Activated CD8-positive, alpha-beta memory T cell treated with anti-CD3 and anti-CD28 coated beads, Interleukin-2, amount 50 U/mL, for 1 hour (primary cell): ENCODE results near the gene POLR2L.

Source experiments
- DNase-seq: peaks from one replicate; pipeline ENCODE4 v3.0.0-alpha.2; 2020; ENCODE audit errors: extremely low read depth

The POLR2L gene

DNA sequence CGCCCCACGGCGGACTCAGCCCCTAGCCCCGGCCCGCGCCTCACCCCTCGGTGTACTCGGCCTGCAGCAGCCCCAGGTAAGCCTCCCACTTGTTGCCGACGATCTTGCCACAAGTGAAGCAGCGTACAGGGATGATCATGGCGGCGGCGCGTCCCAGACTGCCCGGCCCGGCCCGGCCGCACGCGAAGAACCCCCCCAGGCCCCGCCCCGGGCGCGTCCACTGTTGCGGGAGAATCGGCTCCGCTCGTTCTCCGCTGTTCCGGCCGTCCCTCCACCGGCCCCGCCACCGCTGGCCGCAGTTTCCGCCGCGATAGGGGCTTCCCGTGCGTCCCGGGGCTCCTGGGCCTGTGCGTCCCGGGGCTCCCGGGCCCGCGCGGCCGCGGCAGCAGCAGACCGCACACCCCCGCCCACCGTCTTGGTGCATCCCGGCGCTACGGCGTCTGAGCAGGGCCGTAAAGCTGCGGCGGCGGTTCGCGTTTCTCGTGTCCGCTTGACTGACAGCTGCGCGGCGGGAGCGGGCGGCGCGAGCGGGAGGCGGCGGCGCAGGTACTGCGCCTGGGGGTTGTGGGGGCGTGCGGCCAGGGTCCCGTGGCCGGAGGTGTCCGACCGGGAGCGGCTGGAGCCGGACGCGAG is at the start of gene POLR2L, which contains the start of gene TSPAN4:
TSS of gene POLR2L (minus strand) at position 160 of the 633 bp plus-strand sequence. CDS start at position 139, 21 bp downstream.
TSS of gene TSPAN4 (plus strand) at position 483 of the 633 bp plus-strand sequence. CDS start 7,453 bp downstream, outside the sequence.
- DNase-seq, result peak; percentile 62

DNA sequence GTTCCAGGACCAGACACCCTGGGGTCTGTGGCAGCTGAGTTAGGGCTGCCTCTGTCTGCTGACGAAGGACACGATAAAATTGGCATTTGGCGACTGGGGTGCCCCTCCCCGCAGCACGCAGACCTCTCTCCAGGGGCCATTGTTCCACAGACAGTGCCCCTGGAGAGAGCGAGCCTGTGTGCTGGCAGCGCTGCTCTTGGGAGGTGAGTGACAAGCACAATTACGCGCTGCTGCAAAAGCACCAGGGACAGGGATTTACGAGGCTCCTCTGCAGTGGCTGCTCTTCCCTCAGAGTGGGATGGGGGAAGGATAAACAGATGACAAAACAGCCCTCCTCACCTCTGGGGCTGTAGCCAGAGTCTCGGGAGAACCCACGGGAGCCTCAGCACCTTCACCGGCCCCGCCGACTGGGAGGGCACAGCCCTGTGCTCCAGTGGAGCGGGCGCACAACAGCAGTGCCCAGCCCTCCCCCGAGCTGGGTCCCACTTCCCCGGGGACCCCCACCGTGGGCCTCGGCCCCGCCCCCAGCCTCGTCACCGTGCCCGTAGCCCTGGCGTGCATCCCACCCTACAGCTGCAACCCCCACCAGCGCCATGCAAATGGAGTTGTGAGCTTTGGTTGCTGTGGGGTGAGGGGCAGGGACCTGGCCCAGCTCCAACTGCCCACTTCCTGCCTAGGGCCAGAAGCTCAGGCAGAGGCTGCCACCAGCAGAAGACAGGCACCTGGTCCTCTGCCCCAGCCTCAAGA is 48.6 kb upstream of the POLR2L start:
- no peak for DNase-seq

DNA sequence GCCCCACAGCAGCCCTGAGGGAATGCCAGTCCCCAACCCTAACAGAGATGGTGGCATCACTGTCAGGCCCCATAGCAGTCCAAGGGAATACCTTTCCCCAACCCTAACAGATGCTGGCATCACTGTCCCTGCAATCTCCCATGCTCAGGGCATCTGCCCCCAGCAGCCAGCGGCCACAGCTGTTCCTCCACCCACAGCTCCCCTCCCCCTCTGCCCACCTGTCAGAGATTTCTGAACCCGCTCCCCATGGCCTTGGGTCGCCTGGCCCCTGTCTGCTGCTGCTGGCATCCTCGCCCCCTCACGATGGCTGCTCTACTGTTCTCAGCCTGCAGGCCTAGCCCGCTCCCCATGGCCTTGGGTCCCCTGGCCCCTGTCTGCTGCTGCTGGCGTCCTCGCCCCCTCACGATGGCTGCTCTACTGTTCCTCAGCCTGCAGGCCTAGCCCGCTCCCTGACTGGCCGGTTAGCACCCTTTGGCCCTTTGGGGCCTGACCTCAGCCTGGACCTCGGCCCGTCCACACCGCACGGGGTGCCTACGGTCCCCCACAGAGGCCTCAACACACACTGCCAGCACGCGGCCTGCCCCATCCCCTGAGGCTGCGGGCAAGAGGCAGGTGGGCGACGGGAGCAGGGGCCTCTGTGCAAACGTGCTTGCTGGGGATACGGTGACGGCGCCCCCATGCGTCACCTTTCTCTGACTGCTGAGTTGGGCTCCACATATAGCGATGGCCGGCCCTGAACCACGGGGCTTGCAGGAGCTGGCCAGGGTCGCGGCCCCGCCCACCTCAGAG is 47.6 kb upstream of the POLR2L start:
- DNase-seq, result no peak

DNA sequence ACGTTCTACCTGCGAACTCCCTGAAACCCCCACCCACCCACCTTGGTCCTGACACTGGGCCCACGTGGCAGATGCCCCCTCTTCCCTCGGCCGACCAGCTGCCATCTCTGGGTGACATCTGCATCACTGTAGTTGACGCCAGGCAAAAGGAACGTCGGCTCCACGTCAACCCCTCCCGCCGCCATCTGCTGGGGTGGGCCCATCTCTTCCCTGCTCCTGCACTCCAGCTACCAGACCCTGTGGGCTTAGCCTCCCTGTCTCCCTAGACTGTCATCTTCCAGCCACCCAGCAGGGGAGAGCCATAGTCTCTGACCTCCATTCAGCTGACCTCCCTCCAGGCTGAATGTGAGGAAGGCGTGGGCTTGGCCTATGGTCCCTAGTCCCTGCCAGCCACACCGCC is 46.9 kb upstream of the POLR2L start:
- no peak for DNase-seq

DNA sequence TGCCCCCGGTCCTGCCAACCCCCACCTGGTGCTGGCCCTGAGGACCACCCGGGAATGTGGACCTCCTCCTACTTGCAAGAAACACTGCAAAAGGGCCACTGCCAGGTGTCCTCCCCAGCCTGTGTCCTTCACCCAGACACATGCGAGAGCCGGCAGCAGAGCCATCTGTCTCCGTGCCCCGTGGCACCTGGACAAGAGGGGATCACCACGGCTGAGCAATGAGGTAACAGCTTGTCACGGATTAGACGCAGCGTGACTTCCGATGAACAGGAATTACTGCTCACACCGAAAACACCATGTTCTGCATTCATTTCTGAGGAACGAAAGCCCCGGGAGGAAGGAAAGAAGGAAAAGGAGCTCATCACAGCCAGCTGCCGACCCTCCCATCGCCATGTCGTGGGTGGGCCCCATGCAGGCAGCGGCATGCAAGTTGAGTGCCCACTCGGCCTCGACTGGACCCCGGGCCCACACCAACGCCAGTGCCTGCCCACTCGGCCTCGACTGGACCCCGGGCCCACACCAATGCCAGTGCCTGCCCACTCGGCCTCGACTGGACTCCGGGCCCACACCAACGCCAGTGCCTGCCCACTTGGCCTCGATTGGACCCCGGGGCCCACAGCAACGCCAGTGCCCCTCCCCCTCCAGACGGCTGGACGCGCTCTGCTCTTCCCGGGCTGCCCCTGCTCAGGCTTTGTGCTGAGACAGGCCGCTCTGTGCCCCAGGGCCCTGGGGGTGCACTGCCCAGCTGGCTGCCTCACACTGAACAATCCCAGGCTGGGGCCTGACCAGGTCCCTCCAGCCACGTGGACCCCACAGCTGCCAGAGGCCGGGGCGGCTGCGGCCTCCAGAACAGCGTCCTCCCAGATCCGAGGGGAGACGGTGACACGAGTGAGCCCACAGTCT is 46.2 kb upstream of the POLR2L start:
- DNase-seq, result no peak

DNA sequence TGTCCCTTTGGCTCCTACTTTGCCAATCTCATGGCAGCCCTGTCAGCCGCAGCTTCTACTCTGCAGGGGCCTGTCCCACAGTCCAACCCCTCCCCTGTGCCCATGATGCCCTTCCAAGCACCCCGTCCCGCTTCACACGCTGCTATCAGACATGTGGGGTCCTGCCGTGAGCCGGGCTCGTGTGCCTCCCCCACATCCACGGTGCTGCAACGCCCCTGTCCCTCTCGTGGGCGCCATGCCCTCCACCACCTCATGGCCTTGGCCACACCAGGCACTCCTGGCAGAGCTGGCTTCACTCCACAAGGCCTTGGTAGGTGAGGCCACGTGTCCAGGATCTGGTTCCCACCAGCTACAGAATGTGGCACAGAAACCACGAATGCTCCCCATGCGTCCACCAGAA is 45.3 kb upstream of the POLR2L start:
- DNase-seq, result no peak

DNA sequence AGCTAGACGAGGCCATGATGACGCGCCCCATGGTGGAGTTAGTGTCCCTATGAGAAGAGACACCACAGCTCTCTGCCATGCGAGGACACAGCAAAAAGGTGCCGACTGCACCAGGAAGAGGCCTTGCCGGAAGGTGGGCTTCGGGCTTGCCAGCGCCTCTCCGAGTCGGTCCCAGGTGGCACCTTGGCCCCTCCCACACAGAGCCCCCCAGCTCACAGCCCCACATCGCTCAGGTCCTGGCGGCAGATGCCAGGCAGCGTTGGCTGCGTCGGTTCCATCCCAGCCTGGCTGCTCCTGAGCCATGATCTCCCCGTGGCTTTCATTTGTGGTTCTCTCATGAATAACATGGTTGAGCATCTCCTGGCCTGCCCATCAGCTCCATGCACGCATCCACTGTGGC is 44.2 kb upstream of the POLR2L start:
- DNase-seq, result no peak

- no peak for DNase-seq
Observed at GRCh38 chr11:884578-885070, 42.3 kb upstream of the POLR2L start.

DNA sequence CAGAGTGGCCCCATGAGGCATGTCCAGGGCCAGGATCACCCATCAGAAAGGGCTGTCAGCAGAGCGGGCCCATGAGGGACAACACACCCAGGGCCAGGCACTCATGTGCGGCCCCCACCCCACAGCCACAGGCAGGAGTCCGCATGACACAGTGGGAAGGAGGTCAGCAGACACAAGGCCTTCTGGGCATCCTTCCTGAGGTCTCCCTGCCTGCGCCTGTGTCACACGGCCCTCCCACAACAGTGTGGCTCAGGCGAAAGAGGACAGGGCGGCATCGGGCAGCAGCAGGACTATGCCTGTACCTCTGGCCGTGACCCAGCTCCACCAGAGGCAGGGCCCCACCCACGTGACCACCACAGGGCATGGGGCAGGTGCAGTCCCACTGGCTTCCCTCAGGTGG is 41.2 kb upstream of the POLR2L start:
- no peak for DNase-seq

- DNase-seq, result no peak
Observed at GRCh38 chr11:882596-882995, 40.3 kb upstream of the POLR2L start.

GRCh38 chr11:880447-880846 is 38.1 kb upstream of the POLR2L start:
- no peak for DNase-seq

GRCh38 chr11:877565-877964 is 35.2 kb upstream of the POLR2L start:
- DNase-seq, result no peak

GRCh38 chr11:876545-876944 is 34.2 kb upstream of the POLR2L start:
- no peak for DNase-seq

DNA sequence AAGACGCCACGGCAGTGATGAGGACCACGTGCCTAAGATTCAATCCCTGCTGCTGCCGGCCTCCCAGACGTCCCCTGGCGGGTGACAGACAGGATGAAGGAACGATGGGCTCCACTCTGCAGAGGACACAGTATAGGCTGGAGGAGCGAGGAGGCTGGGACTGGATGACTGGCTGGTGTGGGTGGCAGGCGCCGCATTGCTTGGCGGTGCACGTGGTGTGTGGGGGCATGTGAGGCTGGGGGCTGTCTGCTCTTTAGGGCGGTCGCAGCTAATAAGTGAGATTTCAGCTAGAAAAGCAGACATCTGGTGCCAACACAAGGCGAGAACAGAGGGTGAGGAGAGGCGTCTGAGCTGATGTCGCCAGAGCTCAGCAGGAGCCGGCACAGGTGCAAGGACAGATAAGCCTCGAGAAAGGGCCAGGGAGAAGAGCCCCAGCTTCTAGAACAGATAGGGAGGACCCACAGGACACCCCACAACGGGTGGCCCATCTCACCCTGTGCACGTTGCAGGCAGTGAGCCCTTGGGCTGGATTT is 33.5 kb upstream of the POLR2L start:
- no peak for DNase-seq

DNA sequence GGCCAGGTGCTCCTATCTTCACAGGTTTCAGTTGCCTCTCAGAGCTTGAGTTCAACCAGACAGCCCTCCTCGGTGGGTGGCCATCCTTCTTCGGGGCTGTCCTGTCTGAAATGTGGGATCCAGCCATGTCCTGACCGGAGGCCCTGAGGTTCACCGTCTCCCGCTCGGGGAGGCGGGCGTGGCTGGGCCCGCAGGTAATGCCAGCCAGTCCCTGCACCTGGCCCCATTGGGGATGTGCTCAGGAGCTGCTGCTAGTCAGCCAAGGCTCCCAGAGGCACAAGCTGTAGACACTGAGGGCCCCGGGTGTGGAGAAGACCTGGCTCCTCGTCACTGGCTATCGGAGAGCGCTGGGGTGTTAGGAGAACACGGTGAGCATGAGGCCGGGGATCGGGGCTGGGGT is 32.9 kb upstream of the POLR2L start:
- no peak for DNase-seq

- DNase-seq, result no peak
Observed at GRCh38 chr11:873706-874105, 31.4 kb upstream of the POLR2L start.

DNA sequence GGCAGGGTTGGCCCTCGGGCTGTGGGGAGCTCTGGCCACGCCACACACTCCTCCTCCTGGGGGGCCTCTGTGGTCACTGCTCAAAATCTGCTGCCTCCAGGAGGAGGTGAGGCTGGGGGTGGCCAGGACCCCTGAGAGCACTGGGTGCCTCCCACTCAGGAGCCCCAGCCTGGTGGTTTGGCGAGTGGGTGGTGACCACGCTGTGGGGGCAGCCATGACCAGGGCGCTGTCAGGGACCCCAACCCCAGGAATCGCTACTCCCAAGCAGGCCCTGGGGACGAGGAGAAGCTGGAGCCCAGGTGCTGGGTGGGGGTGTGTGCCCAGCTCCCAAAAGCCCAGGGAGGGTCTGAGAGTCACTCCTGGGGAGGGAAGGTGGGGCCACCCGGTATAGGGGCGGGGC is 30.5 kb upstream of the POLR2L start:
- DNase-seq, result no peak

- no peak for DNase-seq
Observed at GRCh38 chr11:871472-871871, 29.1 kb upstream of the POLR2L start.

DNA sequence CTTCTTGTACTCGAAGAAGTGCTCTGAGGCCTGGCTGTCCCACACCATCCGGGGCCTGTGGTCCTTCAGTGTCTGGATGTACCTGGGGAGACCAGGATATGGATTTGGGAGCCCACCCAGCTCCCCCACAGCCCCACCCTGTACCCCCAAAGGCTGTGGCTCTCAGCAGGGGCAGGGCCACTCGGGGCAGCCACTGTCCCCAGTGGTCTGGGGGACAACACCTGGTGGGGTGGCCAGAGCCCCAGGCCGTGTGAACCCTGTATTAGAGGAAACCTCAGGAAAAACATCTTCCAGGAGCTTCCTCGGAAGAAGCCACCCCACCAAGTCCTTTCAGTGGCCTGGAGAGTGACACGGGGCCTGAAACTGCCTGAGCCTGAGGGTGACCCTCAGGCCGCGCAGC is 28.1 kb upstream of the POLR2L start:
- no peak for DNase-seq

- no peak for DNase-seq
Observed at GRCh38 chr11:870127-870413, 27.7 kb upstream of the POLR2L start.

DNA sequence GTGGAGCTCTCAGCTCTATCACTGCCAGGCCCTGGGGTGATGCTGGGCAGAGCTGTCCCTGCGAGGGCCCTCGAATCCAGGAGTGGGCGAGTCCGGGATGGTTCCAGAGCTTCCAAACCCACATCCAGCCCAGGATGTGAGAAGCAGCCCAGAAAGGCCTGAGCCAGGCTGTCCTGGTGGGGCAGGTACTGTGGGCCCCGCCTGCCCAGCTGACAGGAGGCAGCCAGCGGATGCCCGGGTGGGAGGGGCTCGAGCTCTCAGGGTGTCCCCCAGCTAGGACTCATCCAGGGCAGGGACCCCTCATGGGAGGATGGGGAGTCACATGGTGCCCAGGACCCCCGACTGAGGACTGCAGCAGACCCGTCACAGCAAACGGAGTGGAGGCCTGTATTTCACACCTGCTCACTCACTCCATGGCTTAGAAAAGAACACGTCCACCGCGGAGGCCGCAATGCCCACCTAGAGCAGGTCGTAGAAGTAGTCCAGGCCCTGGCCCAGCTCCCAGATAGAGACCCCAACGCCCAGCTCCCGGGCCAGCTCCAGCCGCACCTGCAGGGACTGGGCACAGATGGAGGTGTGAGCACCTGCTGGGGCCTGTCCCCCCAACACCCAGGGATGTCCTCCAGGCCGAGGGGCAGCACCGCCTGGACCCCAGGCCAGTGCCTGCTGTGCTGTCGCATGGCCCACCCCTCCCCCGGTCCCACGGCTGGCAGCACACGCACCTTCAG is 27.2 kb upstream of the POLR2L start:
- DNase-seq, result no peak
